Loucy (cell line): ENCODE measurements around the gene APBB2.

Experiments
- EZH2phosphoT487 ChIP-seq: fragments of 200-600 bp; IDR thresholded peaks from 2 replicates; pipeline ENCODE4 v1.6.1; 2018; ENCODE audit warnings: antibody characterized with exemption, mild to moderate bottlenecking, moderate library complexity, borderline replicate concordance
- TF ChIP-seq, protein P1 (sequence below): fragments of 200-600 bp; sonication (generic); conservative IDR thresholded peaks from 2 replicates; pipeline ENCODE4 v1.5.1; 2014; ENCODE audit warnings: mild to moderate bottlenecking, antibody characterized with exemption, low read length

DNA sequence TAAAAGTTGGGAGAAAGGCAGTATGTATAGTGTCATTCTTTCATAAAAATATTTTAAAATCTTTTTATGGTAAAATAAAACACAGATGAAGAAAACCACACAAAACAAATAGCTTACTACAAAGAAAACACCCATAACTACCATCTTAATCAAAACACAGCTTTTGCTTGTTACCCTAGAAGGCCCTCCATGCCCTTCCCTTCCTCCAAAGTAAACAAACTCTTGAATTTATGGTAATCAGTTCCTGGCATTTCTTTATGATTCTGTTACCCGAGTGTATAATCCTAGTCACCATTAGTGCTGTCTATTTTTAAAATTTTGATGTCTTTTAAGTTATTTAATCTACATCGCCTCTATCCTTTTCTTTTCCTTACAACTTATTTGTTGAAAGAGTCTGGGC lies 170.9 kb downstream of the APBB2 start:
- TF ChIP-seq EZH2phosphoT487: no peak
- TF ChIP-seq, protein P1, sequence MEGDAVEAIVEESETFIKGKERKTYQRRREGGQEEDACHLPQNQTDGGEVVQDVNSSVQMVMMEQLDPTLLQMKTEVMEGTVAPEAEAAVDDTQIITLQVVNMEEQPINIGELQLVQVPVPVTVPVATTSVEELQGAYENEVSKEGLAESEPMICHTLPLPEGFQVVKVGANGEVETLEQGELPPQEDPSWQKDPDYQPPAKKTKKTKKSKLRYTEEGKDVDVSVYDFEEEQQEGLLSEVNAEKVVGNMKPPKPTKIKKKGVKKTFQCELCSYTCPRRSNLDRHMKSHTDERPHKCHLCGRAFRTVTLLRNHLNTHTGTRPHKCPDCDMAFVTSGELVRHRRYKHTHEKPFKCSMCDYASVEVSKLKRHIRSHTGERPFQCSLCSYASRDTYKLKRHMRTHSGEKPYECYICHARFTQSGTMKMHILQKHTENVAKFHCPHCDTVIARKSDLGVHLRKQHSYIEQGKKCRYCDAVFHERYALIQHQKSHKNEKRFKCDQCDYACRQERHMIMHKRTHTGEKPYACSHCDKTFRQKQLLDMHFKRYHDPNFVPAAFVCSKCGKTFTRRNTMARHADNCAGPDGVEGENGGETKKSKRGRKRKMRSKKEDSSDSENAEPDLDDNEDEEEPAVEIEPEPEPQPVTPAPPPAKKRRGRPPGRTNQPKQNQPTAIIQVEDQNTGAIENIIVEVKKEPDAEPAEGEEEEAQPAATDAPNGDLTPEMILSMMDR: no peak
